DLD1 (cell line): ENCODE data around the gene NAA11.
"Not testable (repeated sequence)": the region's sequence is repeated elsewhere in the genome, so short reads cannot be mapped to it uniquely, and the experiment has no call there.

Source experiments
- in situ Hi-C: cut with HindIII; loops from 2 replicates; pipeline ENCODE4 v1.10.0; 2017; ENCODE audit warnings: low sequenced_read_pairs

Gene NAA11

GRCh38 chr4:79311279-79311678 lies 14.6 kb downstream of the NAA11 start:
- in situ Hi-C loops, result no loop called here

- in situ Hi-C loops, result no loop called here
Measured at GRCh38 chr4:79308971-79309370, 16.9 kb downstream of the NAA11 start.

GRCh38 chr4:79308137-79308536 lies 17.7 kb downstream of the NAA11 start:
- in situ Hi-C loops, result no loop called here

GRCh38 chr4:79306795-79307194 lies 19.1 kb downstream of the NAA11 start:
- in situ Hi-C loops, result no loop called here

GRCh38 chr4:79300280-79300679 lies 25.6 kb downstream of the NAA11 start:
- in situ Hi-C loops, result no loop called here

- in situ Hi-C loops, result no loop called here
Measured at GRCh38 chr4:79298484-79298883, 27.4 kb downstream of the NAA11 start.

GRCh38 chr4:79298027-79298426 lies 27.8 kb downstream of the NAA11 start:
- in situ Hi-C loops, result no loop called here

GRCh38 chr4:79297479-79297878 lies 28.4 kb downstream of the NAA11 start:
- in situ Hi-C loops, result no loop called here

- in situ Hi-C loops, result no loop called here
Measured at GRCh38 chr4:79296768-79297428, 29.0 kb downstream of the NAA11 start.

GRCh38 chr4:79295086-79295485 lies 30.8 kb downstream of the NAA11 start:
- in situ Hi-C loops, result no loop called here

- in situ Hi-C loops, result no loop called here
Measured at GRCh38 chr4:79294064-79294463, 31.8 kb downstream of the NAA11 start.

GRCh38 chr4:79292008-79292407 lies 33.9 kb downstream of the NAA11 start:
- in situ Hi-C loops, result no loop called here

- in situ Hi-C loops, result no loop called here
Measured at GRCh38 chr4:79290376-79290775, 35.5 kb downstream of the NAA11 start.

GRCh38 chr4:79288185-79288584 lies 37.7 kb downstream of the NAA11 start:
- in situ Hi-C loops, result no loop called here

- in situ Hi-C loops, result no loop called here
Measured at GRCh38 chr4:79287718-79288117, 38.1 kb downstream of the NAA11 start.

- in situ Hi-C loops, result no loop called here
Measured at GRCh38 chr4:79287076-79287475, 38.8 kb downstream of the NAA11 start.

- in situ Hi-C loops, result no loop called here
Measured at GRCh38 chr4:79281566-79282359, 44.1 kb downstream of the NAA11 start.

GRCh38 chr4:79277467-79277866 lies 48.4 kb downstream of the NAA11 start:
- in situ Hi-C loops, result not testable (repeated sequence)

- in situ Hi-C loops, result no loop called here
Measured at GRCh38 chr4:79273915-79274314, 51.9 kb downstream of the NAA11 start.

- in situ Hi-C loops, result no loop called here
Measured at GRCh38 chr4:79272761-79273160, 53.1 kb downstream of the NAA11 start.

GRCh38 chr4:79272126-79272525 lies 53.7 kb downstream of the NAA11 start:
- in situ Hi-C loops, result no loop called here

- in situ Hi-C loops, result no loop called here
Measured at GRCh38 chr4:79267671-79268070, 58.2 kb downstream of the NAA11 start.
